ENCODE results near the gene TOR1AIP1. TPM values are rescaled to one million over a fixed set of nuclear protein-coding genes. Genes with fewer than 3 reads are reported as not detected.
A peak's percentile ranks its signal among the peaks of the same experiment; 100 is the strongest.

TOR1AIP1 gene
- total and polyA plus RNA-seq, 3 experiments from 2014 or later, result 51.0 to 79.9 (median 52.6) TPM

DNA sequence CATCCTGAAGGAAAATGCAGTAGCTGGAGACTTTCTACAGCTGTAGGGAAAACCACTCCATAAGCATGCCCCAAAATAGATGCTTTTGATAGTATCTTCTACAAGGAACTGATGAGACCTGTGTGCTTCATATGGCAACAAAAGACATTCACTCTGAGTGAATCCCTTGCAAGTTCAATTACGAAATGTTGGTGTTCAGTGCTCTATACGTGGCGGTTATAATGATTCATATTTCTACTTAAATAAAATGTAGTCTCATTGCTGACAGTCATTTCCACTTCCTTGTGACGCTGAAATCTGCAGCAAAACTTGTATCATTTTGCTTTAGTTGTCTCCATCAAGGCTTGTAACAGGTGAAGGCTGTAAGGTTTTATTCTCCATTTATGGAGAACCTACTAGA lies 25.1 kb upstream of the TOR1AIP1 start:
- Histone ChIP-seq H3K27ac (ENCODE audit: low read depth, low read length) (no peak overlapping the region), H3K4me1 (ENCODE audit: insufficient read depth, low read length) (no peaks in the 10 kb centered on the region), H3K36me3 (ENCODE audit: insufficient read depth, low read length) (no peaks in the 10 kb centered on the region), H3K9me3 (ENCODE audit: low read length) (no peaks in the 10 kb centered on the region), H3K27me3 (ENCODE audit: insufficient read depth, low read length, poor library complexity, severe bottlenecking) (no peaks in the 10 kb centered on the region), H3K4me3 (ENCODE audit: low read length) (no peak overlapping the region)
- DNase-seq, result no peak
- POLR2A ChIA-PET, result no interaction called here
- CTCF ChIA-PET, result no interaction called here
- H3K36me3 Mint-ChIP-seq, result peaks cover 0 to 56% (median 27%) of the 10 kb centered on the region in 3 donors
- no peak overlapping the region for H3K27ac Mint-ChIP-seq
- no peaks in the 10 kb centered on the region for H3K27me3 Mint-ChIP-seq
- no peaks in the 10 kb centered on the region for H3K9me3 Mint-ChIP-seq
- peaks cover 3 to 18% (median 3%) of the 10 kb centered on the region in 3 donors for H3K4me1 Mint-ChIP-seq
- H3K4me3 Mint-ChIP-seq, result no peak overlapping the region

DNA sequence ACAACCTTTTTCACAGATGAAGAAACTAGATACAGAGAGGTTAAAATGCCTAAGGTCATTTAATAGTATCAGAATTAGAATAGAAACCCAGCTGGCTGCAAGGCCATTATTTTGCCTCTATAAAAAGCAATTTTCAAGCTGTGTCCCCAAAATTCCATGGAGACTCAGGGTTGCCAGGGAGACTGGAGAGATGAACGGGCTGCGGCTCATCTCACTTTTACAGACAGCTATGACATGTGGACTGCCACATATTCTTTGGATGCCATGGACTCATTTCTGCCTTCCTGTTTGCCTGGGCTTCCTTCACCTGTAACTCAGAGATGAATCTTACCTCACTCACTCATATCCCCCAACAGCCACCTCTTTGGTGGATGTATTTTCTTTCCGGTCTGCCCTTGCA lies 21.4 kb upstream of the TOR1AIP1 start:
- Mint-ChIP-seq H3K27ac (no peak overlapping the region), H3K4me1 (peaks cover 0 to 15% (median 2%) of the 10 kb centered on the region in 3 donors), H3K4me3 (no peak overlapping the region), H3K27me3 (no peaks in the 10 kb centered on the region), H3K36me3 (peaks cover 0 to 64% (median 30%) of the 10 kb centered on the region in 3 donors), H3K9me3 (no peaks in the 10 kb centered on the region)
- Histone ChIP-seq H3K27ac (ENCODE audit: low read depth, low read length) (no peak overlapping the region), H3K36me3 (ENCODE audit: insufficient read depth, low read length) (peaks cover 10% of the 10 kb centered on the region), H3K4me1 (ENCODE audit: insufficient read depth, low read length) (no peaks in the 10 kb centered on the region), H3K27me3 (ENCODE audit: insufficient read depth, low read length, poor library complexity, severe bottlenecking) (no peaks in the 10 kb centered on the region), H3K4me3 (ENCODE audit: low read length) (no peak overlapping the region), H3K9me3 (ENCODE audit: low read length) (no peaks in the 10 kb centered on the region)
- ChIA-PET CTCF (interaction anchor here (1.3 kb wide), 1 partner anchor 46 kb away, joined by 3 read pairs; no protein-coding TSS in a partner anchor), POLR2A (no interaction called here)
- no peak for DNase-seq

DNA sequence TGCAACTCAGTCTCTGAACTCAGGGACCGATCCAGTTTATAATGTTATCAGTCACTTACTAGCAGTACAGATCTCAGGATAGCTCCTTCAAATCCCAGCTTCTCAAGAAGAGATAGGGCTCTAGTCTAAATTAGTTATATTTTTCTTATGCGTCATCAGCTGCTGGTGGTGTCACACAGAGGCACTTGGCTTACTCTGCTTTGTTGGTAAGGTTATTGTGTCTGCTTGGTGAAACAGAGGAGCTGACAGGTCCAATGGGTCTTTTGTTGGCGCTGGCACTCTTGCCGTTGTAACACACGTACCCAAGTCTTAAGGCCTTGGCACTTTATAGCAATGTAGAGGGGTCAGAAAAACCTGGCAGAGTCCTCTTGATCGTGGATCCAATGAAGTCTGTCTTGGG lies 16.7 kb upstream of the TOR1AIP1 start:
- Histone ChIP-seq H3K9me3 (ENCODE audit: low read length) (no peaks in the 10 kb centered on the region), H3K36me3 (ENCODE audit: insufficient read depth, low read length) (peaks cover 15% of the 10 kb centered on the region), H3K27me3 (ENCODE audit: insufficient read depth, low read length, poor library complexity, severe bottlenecking) (no peaks in the 10 kb centered on the region), H3K27ac (ENCODE audit: low read depth, low read length) (no peak overlapping the region), H3K4me3 (ENCODE audit: low read length) (no peak overlapping the region), H3K4me1 (ENCODE audit: insufficient read depth, low read length) (no peaks in the 10 kb centered on the region)
- Mint-ChIP-seq H3K36me3 (peaks cover 0 to 62% (median 16%) of the 10 kb centered on the region in 3 donors), H3K4me1 (peaks cover 8 to 14% (median 11%) of the 10 kb centered on the region in 3 donors), H3K9me3 (no peaks in the 10 kb centered on the region), H3K27ac (no peak overlapping the region), H3K4me3 (no peak overlapping the region), H3K27me3 (no peaks in the 10 kb centered on the region)
- ChIA-PET POLR2A (no interaction called here), CTCF (interaction anchor here (1.0 to 6.0 kb wide), 4 partner anchors 18 to 313 kb away, joined by 3 to 51 read pairs (median 8); partner anchors contain the start of gene TOR1AIP1)
- DNase-seq, result no peak

DNA sequence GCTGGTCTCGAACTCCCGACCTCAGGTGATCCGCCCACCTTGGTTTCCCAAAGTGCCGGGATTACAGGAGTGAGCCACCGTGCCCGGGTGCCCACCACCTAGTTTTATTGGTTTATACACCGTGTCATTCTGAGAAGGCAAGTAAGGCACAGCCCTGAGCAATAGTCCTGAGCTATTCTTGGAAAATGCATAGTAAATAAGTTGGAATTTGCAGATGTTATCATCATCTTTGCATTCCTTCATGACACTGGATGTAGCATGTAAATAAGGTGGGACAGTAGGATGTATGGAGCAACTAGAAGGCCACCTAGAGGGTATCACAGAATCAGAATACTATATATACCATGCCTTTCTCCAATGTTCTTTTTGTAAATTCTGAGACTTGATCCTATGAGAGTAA lies 15.5 kb upstream of the TOR1AIP1 start:
- peaks cover 15% of the 10 kb centered on the region for H3K36me3 ChIP-seq (ENCODE audit: insufficient read depth, low read length)

DNA sequence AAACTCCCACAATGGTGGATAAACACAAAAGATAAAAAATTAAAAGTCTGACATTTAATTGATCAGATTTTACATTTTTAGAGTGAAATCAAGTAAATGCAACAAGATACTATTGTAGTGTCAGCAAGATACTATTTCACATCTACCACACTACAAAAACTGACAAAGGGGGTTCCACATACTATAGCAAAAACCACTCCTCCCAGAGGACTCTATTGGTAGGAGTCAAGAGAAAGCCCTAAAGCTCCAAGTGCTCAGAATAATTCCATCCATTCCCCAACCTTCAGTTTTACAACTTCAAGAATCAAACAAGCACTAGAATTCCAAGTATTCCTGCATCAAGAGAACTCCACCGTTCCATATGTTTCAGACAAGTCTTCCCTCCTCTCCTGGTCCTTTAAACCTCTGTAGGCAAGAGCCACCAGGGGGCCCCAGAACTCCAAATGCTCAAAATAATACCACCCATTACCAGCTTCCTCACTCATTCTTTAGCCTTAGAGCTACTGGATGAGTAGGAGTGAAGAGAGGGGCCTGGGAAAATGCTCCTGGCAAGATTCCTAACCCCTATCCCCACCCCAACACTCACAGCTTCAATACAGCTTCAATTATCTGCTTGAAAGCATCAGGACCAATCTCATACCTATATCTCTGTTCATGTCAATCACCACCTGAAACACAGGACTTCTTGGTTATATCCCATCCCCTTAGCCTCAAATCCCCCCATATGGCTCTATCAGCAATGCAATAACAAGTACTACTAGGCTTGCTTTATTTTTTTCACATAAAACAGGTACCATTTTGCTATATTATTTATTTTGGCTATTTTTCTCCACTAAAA lies 14.4 kb upstream of the TOR1AIP1 start:
- H3K4me1 ChIP-seq (ENCODE audit: insufficient read depth, low read length), result no peaks in the 10 kb centered on the region
- no peak overlapping the region for H3K27ac ChIP-seq (ENCODE audit: low read depth, low read length)
- H3K4me3 ChIP-seq (ENCODE audit: low read length), result no peak overlapping the region
- Mint-ChIP-seq H3K36me3 (peaks cover 0 to 60% (median 18%) of the 10 kb centered on the region in 3 donors), H3K4me3 (no peak overlapping the region), H3K4me1 (peaks cover 19 to 34% (median 31%) of the 10 kb centered on the region in 3 donors), H3K27ac (peak overlapping the region in 6 of 8 donors; percentile 1 to 85 (median 30)), H3K27me3 (no peaks in the 10 kb centered on the region), H3K9me3 (no peaks in the 10 kb centered on the region)
- no peaks in the 10 kb centered on the region for H3K27me3 ChIP-seq (ENCODE audit: insufficient read depth, low read length, poor library complexity, severe bottlenecking)
- H3K36me3 ChIP-seq (ENCODE audit: insufficient read depth, low read length), result peaks cover 15% of the 10 kb centered on the region
- DNase-seq, result peak; percentile 25 to 63 (median 33)
- ChIA-PET CTCF (interaction anchor here (0.6 to 6.0 kb wide), 11 partner anchors 10 to 355 kb away, joined by 3 to 51 read pairs (median 4); partner anchors contain the start of genes TOR1AIP1 and TOR1AIP2), POLR2A (interaction anchor here (0.7 to 1.3 kb wide), 2 partner anchors 15 to 303 kb away, joined by 3 to 6 read pairs; partner anchors contain the start of gene TOR1AIP1)
- no peaks in the 10 kb centered on the region for H3K9me3 ChIP-seq (ENCODE audit: low read length)

More for the DNA sequence above, 15.5 kb upstream of the TOR1AIP1 start:
- H3K27ac Mint-ChIP-seq, result no peak overlapping the region
- Histone ChIP-seq H3K9me3 (ENCODE audit: low read length) (no peaks in the 10 kb centered on the region), H3K4me1 (ENCODE audit: insufficient read depth, low read length) (no peaks in the 10 kb centered on the region), H3K27ac (ENCODE audit: low read depth, low read length) (no peak overlapping the region), H3K27me3 (ENCODE audit: insufficient read depth, low read length, poor library complexity, severe bottlenecking) (no peaks in the 10 kb centered on the region), H3K4me3 (ENCODE audit: low read length) (no peak overlapping the region)
- POLR2A ChIA-PET, result no interaction called here
- peaks cover 0 to 58% (median 14%) of the 10 kb centered on the region in 3 donors for H3K36me3 Mint-ChIP-seq
- CTCF ChIA-PET, result interaction anchor here (0.6 to 6.0 kb wide), 7 partner anchors 11 to 319 kb away, joined by 3 to 51 read pairs (median 3); partner anchors contain the start of genes TOR1AIP1 and TOR1AIP2
- DNase-seq, result no peak
- H3K9me3 Mint-ChIP-seq, result no peaks in the 10 kb centered on the region
- no peaks in the 10 kb centered on the region for H3K27me3 Mint-ChIP-seq
- no peak overlapping the region for H3K4me3 Mint-ChIP-seq
- peaks cover 10 to 24% (median 20%) of the 10 kb centered on the region in 3 donors for H3K4me1 Mint-ChIP-seq

- Mint-ChIP-seq H3K9me3 (no peaks in the 10 kb centered on the region), H3K36me3 (peaks cover 0 to 54% (median 12%) of the 10 kb centered on the region in 3 donors), H3K4me3 (no peak overlapping the region), H3K27me3 (no peaks in the 10 kb centered on the region), H3K27ac (peak overlapping the region in 2 of 8 donors; percentile 17 to 54), H3K4me1 (peaks cover 33 to 60% (median 50%) of the 10 kb centered on the region in 3 donors)
- POLR2A ChIA-PET, result no interaction called here
- Histone ChIP-seq H3K36me3 (ENCODE audit: insufficient read depth, low read length) (peaks cover 12% of the 10 kb centered on the region), H3K9me3 (ENCODE audit: low read length) (no peaks in the 10 kb centered on the region), H3K4me3 (ENCODE audit: low read length) (no peak overlapping the region), H3K4me1 (ENCODE audit: insufficient read depth, low read length) (peaks cover 3% of the 10 kb centered on the region), H3K27ac (ENCODE audit: low read depth, low read length) (no peak overlapping the region), H3K27me3 (ENCODE audit: insufficient read depth, low read length, poor library complexity, severe bottlenecking) (no peaks in the 10 kb centered on the region)
- no peak for DNase-seq
- CTCF ChIA-PET, result no interaction called here
These were observed 11.2 kb upstream of the TOR1AIP1 start for GRCh38 chr1:179870870-179871269.

DNA sequence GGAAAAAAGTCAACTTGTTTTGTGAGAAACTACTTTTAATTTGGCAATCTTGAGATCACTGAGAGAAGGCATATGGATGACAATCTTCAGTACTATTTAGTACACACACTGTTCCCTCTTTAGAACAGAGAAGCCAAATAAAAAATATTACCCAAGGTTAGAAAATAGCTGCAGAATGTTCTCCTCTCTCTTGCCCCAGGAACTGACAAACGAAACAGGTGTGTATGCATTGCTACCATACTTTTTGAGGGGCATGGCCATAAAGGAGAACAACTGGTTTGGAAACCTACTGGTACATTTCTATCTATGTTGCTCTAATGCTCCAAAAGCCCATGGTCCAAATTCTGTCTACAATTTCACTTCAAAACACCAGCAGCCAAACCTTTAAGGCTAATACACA lies 10.1 kb upstream of the TOR1AIP1 start:
- H3K4me1 Mint-ChIP-seq, result peaks cover 40 to 68% (median 57%) of the 10 kb centered on the region in 3 donors
- H3K27ac ChIP-seq (ENCODE audit: low read depth, low read length), result no peak overlapping the region
- no peak for DNase-seq

DNA sequence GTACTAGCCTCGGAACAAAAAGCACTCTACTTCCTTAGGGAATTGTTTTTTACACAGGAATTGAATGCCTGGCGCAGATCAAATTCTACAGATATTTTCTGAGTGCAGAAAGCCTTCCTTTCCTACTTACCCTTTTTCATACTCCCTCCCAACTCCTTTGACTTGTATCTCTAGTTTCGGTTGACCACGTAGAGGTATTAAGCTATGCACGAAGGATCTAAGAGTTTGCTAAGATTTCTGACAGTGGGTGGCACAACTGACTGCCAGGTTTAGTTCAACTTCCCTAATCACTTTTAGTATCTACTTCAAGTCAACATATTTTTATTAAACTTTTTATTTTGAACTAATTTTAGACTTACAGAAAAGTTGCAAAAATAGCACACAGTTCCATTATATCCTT lies 9.5 kb upstream of the TOR1AIP1 start:
- Mint-ChIP-seq H3K4me3 (no peak overlapping the region), H3K4me1 (peaks cover 42 to 69% (median 57%) of the 10 kb centered on the region in 3 donors), H3K36me3 (peaks cover 0 to 49% (median 12%) of the 10 kb centered on the region in 3 donors), H3K27me3 (no peaks in the 10 kb centered on the region), H3K9me3 (no peaks in the 10 kb centered on the region), H3K27ac (peak overlapping the region in 1 of 8 donors; percentile 32)
- Histone ChIP-seq H3K36me3 (ENCODE audit: insufficient read depth, low read length) (peaks cover 7% of the 10 kb centered on the region), H3K27ac (ENCODE audit: low read depth, low read length) (no peak overlapping the region), H3K9me3 (ENCODE audit: low read length) (no peaks in the 10 kb centered on the region), H3K4me1 (ENCODE audit: insufficient read depth, low read length) (peaks cover 16% of the 10 kb centered on the region), H3K4me3 (ENCODE audit: low read length) (no peak overlapping the region), H3K27me3 (ENCODE audit: insufficient read depth, low read length, poor library complexity, severe bottlenecking) (no peaks in the 10 kb centered on the region)
- POLR2A ChIA-PET, result interaction anchor here (0.7 kb wide), 1 partner anchor 81 kb away, joined by 3 read pairs; no protein-coding TSS in a partner anchor
- CTCF ChIA-PET, result no interaction called here
- DNase-seq, result no peak

More for the DNA sequence above, 10.1 kb upstream of the TOR1AIP1 start:
- Mint-ChIP-seq H3K27me3 (no peaks in the 10 kb centered on the region), H3K9me3 (no peaks in the 10 kb centered on the region), H3K27ac (peak overlapping the region in 3 of 8 donors; percentile 17 to 32 (median 23)), H3K4me3 (no peak overlapping the region), H3K36me3 (peaks cover 0 to 50% (median 12%) of the 10 kb centered on the region in 3 donors)
- Histone ChIP-seq H3K27me3 (ENCODE audit: insufficient read depth, low read length, poor library complexity, severe bottlenecking) (no peaks in the 10 kb centered on the region), H3K4me3 (ENCODE audit: low read length) (no peak overlapping the region), H3K4me1 (ENCODE audit: insufficient read depth, low read length) (peaks cover 14% of the 10 kb centered on the region), H3K9me3 (ENCODE audit: low read length) (no peaks in the 10 kb centered on the region), H3K36me3 (ENCODE audit: insufficient read depth, low read length) (peaks cover 11% of the 10 kb centered on the region)
- ChIA-PET CTCF (no interaction called here), POLR2A (no interaction called here)
